Left colon (tissue), 2 donors: ENCODE data around the gene CEP68. TPM values are rescaled to one million over a fixed set of nuclear protein-coding genes. Genes with fewer than 3 reads are reported as not detected.
A peak's percentile ranks its signal among the peaks of the same experiment; 100 is the strongest.

Experiments used
- ATAC-seq: fragments of 200-7000 bp; cut with Tn5 transposase; one replicate; pipeline ENCODE4 v1.9.1; 2020; ENCODE audit warnings: mild to moderate bottlenecking, moderate library complexity
- DNase-seq, 2 donors: peaks; one replicate each; pipeline ENCODE4 v3.0.0-alpha.2; 2020
- intact Hi-C, 2 donors: fragments of 100-400 bp; cut with DNase I in 1 of 2; cut with micrococcal nuclease in 1 of 2; formaldehyde crosslinking; loops; one replicate each; pipeline versions ENCODE4 v1.11.2 to v1.14.0; 2022; cut with DNase I, micrococcal nuclease
- total RNA-seq, 2 donors: library from RNA; stranded (reverse); fragmentation: NEBNext Ultra II Directional; extraction: Animal tissue kit (Norgen Biotek cat#: 25700); gene quantifications; one replicate each; pipeline ENCODE4 v1.2.1, GENCODE V29; 2021
- donor health status: DM: no; HTN: no; CAD: no.
- donor health status: DM: yes; HTN: yes; CAD: no.

The CEP68 gene
- total RNA-seq, 2 donors from 2014 or later: 6.6 to 11.4 TPM

GRCh38 chr2:65071499-65072180 is 15.4 kb downstream of the CEP68 start:
- intact Hi-C loops: loop anchor here in 1 of 2 donors (10.0 kb wide), 1 partner anchor 53 kb away; no protein-coding TSS in a partner anchor
- ATAC-seq (no peak), DNase-seq (no peak)

- ATAC-seq: no peak
- intact Hi-C loops: loop anchor here in 1 of 2 donors (10.0 kb wide), 1 partner anchor 52 kb away; no protein-coding TSS in a partner anchor
- no peak for DNase-seq
Observed at GRCh38 chr2:65072181-65072970, 16.2 kb downstream of the CEP68 start.

- intact Hi-C loops: loop anchor here in 1 of 2 donors (10.0 kb wide), 1 partner anchor 51 kb away; no protein-coding TSS in a partner anchor
- no peak for ATAC-seq
Observed at GRCh38 chr2:65073879-65074565, 17.8 kb downstream of the CEP68 start.

GRCh38 chr2:65075176-65075575 is 19.0 kb downstream of the CEP68 start:
- DNase-seq: no peak
- ATAC-seq: no peak
- intact Hi-C loops: loop anchor here in 1 of 2 donors (10.0 kb wide), 1 partner anchor 50 kb away; no protein-coding TSS in a partner anchor

More at GRCh38 chr2:65073879-65074565, 17.8 kb downstream of the CEP68 start:
- DNase-seq: no peak

- DNase-seq (peak; percentile 66 to 83), ATAC-seq (peak; percentile 89)
- intact Hi-C loops: loop anchor here in 1 of 2 donors (10.0 kb wide), 1 partner anchor 49 kb away; no protein-coding TSS in a partner anchor
Observed at GRCh38 chr2:65075605-65076344, 19.6 kb downstream of the CEP68 start.

- DNase-seq (no peak), ATAC-seq (peak; percentile 10)
- intact Hi-C loops: loop anchor here in 1 of 2 donors (10.0 kb wide), 1 partner anchor 48 kb away; no protein-coding TSS in a partner anchor
Observed at GRCh38 chr2:65076345-65076710, 20.1 kb downstream of the CEP68 start.

GRCh38 chr2:65077898-65078297 is 21.7 kb downstream of the CEP68 start:
- no peak for ATAC-seq
- DNase-seq: no peak
- intact Hi-C loops: loop anchor here in 1 of 2 donors (10.0 kb wide), 1 partner anchor 47 kb away; no protein-coding TSS in a partner anchor

GRCh38 chr2:65079017-65079416 is 22.8 kb downstream of the CEP68 start:
- DNase-seq (no peak), ATAC-seq (no peak)
- intact Hi-C loops: loop anchor here in 1 of 2 donors (10.0 kb wide), 1 partner anchor 46 kb away; no protein-coding TSS in a partner anchor

- DNase-seq (no peak), ATAC-seq (peak; percentile 27)
- intact Hi-C loops: no loop called here
Observed at GRCh38 chr2:65081232-65081685, 25.0 kb downstream of the CEP68 start.

- DNase-seq: no peak
- ATAC-seq: no peak
- intact Hi-C loops: no loop called here
Observed at GRCh38 chr2:65085148-65085547, 28.9 kb downstream of the CEP68 start.

GRCh38 chr2:65092791-65093190 is 36.6 kb downstream of the CEP68 start:
- DNase-seq (no peak), ATAC-seq (no peak)
- intact Hi-C loops: no loop called here

GRCh38 chr2:65093211-65093610 is 37.0 kb downstream of the CEP68 start:
- peak; percentile 91 for ATAC-seq
- intact Hi-C loops: no loop called here
- no peak for DNase-seq

- ATAC-seq (no peak), DNase-seq (no peak)
- intact Hi-C loops: no loop called here
Observed at GRCh38 chr2:65096948-65097347, 40.7 kb downstream of the CEP68 start.

GRCh38 chr2:65097844-65098243 is 41.6 kb downstream of the CEP68 start:
- intact Hi-C loops: no loop called here
- no peak for DNase-seq
- no peak for ATAC-seq

GRCh38 chr2:65098741-65099140 is 42.5 kb downstream of the CEP68 start:
- intact Hi-C loops: no loop called here
- no peak for ATAC-seq
- no peak for DNase-seq

- intact Hi-C loops: no loop called here
- no peak for DNase-seq
- peak; percentile 26 for ATAC-seq
Observed at GRCh38 chr2:65101071-65101470, 44.9 kb downstream of the CEP68 start.

GRCh38 chr2:65103013-65103715 is 46.9 kb downstream of the CEP68 start:
- no peak for ATAC-seq
- DNase-seq: no peak
- intact Hi-C loops: no loop called here

GRCh38 chr2:65107530-65107929 is 51.3 kb downstream of the CEP68 start:
- intact Hi-C loops: no loop called here
- ATAC-seq: no peak
- DNase-seq: no peak
